Measurements from ENCODE around the gene HSD3B7. TPM values are rescaled to one million over a fixed set of nuclear protein-coding genes. Genes with fewer than 3 reads are reported as not detected.

The HSD3B7 gene
- total and polyA plus RNA-seq, 7 experiments from 2014 or later = 0.08 to 7.0 (median 2.4) TPM; not detected in 1

DNA sequence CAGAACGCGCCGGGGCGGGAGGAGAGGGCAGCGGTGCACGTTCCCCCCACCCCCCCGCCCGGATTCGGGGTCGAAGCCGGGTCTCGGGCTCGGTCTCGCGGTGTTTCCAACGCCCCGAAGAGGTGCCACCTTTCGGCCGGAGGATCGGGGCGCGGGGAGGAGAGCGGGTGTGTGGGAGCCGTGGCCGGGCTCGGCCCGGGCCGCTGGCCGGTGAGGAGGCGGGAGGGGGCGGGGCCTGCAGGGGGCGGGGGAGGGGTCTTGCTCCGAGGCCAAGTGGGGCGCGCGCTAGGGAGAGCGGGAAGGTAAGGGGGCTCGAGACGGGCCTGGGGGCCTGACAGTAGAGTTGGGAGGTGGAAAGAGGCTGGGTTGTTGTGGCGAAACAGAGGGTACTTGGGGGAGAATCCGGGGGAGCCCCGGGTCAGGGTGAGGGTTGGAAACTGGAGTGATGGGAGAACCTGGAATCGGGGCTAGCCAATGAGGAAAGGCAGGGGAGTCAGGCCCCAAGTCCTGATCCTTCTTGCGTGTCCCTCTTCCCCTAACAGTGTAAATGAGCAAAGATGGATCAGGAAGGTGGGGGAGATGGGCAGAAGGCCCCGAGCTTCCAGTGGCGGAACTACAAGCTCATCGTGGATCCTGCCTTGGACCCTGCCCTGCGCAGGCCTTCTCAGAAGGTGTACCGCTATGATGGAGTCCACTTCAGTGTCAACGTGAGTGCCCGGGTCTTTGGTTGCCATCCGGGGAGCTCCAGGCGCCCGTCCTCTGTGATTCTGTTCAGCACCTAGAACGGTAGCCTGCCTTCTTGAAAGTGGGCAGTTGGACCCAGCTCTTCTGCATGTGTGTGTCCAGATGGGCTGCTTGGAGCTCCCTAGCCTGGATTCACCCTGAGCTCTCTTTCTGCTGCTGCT, 26.6 kb upstream of the HSD3B7 start:
- CTCF ChIA-PET = interaction anchor here (1.0 to 1.1 kb wide), 2 partner anchors 114 to 502 kb away, joined by 3 to 5 read pairs; no protein-coding TSS in a partner anchor

DNA sequence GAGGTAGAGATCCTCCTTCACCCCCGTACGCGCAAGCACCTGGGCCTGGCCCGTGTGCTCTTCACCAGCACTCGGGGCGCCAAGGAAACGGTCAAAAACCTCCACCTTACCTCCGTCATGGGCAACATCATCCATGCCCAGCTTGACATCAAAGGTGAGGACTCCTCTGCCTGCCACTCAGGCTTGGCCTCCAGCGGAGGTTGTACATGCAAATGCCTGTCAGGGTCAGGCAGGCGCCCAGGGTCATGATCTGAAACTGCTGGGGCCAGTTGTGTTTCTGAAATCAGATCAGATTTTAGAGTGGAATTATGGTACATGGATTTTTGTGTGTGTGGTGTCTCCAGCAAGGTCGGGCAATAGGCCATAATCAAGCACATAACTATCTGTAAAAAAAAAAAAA, 23.6 kb upstream of the HSD3B7 start:
- H3K27ac ChIP-seq (ENCODE audit: low read depth, low read length) = no peak overlapping the region
- Mint-ChIP-seq H3K27ac (peak overlapping the region in 2 of 9 donors; percentile 15 to 38), H3K4me1 (peaks cover 23 to 37% (median 31%) of the 10 kb centered on the region in 7 donors), H3K9me3 (no peaks in the 10 kb centered on the region), H3K36me3 (peaks cover 14 to 45% (median 24%) of the 10 kb centered on the region in 5 donors), H3K27me3 (peaks cover 0 to 3% (median 0%) of the 10 kb centered on the region in 5 donors), H3K4me3 (no peak overlapping the region)
- no peak overlapping the region for H3K4me3 ChIP-seq (ENCODE audit: low read length)
- ChIA-PET POLR2A (interaction anchor here (0.6 to 1.0 kb wide), 2 partner anchors 73 to 216 kb away, joined by 3 read pairs; no protein-coding TSS in a partner anchor), CTCF (no interaction called here)
- peaks cover 12 to 75% (median 16%) of the 10 kb centered on the region in 3 experiments for H3K36me3 ChIP-seq (ENCODE audit: control insufficient read depth in 2 of 3, insufficient read depth in 3 of 3, low read length in 3 of 3)
- intact Hi-C loops (cut with micrococcal nuclease) = no loop called here
- ATAC-seq (no peak), DNase-seq (no peak)
- no peaks in the 10 kb centered on the region for H3K27me3 ChIP-seq (ENCODE audit: control insufficient read depth in 2 of 2, insufficient read depth in 2 of 2, low read length in 2 of 2)
- peaks cover 16 to 20% of the 10 kb centered on the region in 2 donors for H3K4me1 ChIP-seq (ENCODE audit: control insufficient read depth in 2 of 2, insufficient read depth in 2 of 2, low read length in 2 of 2)
- H3K9me3 ChIP-seq (ENCODE audit: control insufficient read depth in 2 of 3, low read length in 3 of 3) = no peaks in the 10 kb centered on the region

More for the DNA sequence above, 26.6 kb upstream of the HSD3B7 start:
- POLR2A ChIA-PET = interaction anchor here (0.6 to 2.1 kb wide), 8 partner anchors 20 to 159 kb away, joined by 3 to 7 read pairs (median 4); partner anchors contain the start of genes HSD3B7, KAT8, STX4 and VKORC1
- H3K4me1 Mint-ChIP-seq = peaks cover 23 to 44% (median 32%) of the 10 kb centered on the region in 7 donors
- peak overlapping the region; percentile 93 for H3K27ac ChIP-seq (ENCODE audit: low read depth, low read length)
- peaks cover 12 to 45% (median 13%) of the 10 kb centered on the region in 3 experiments for H3K36me3 ChIP-seq (ENCODE audit: control insufficient read depth in 2 of 3, insufficient read depth in 3 of 3, low read length in 3 of 3)
- peak; percentile 40 for ATAC-seq
- H3K27me3 Mint-ChIP-seq = peaks cover 0 to 3% (median 0%) of the 10 kb centered on the region in 5 donors
- H3K27me3 ChIP-seq (ENCODE audit: control insufficient read depth in 2 of 2, insufficient read depth in 2 of 2, low read length in 2 of 2) = no peaks in the 10 kb centered on the region
- intact Hi-C loops (cut with micrococcal nuclease) = loop anchor here (5.0 to 10.0 kb wide), 2 partner anchors 39 to 916 kb away; partner anchors contain the start of gene ZNF267 (in 1 of the 2)
- H3K4me3 ChIP-seq (ENCODE audit: low read length) = peak overlapping the region; percentile 32
- peaks cover 16 to 22% of the 10 kb centered on the region in 2 donors for H3K4me1 ChIP-seq (ENCODE audit: control insufficient read depth in 2 of 2, insufficient read depth in 2 of 2, low read length in 2 of 2)
- peak overlapping the region; percentile 81 to 96 (median 90) for H3K4me3 Mint-ChIP-seq
- H3K27ac Mint-ChIP-seq = peak overlapping the region; percentile 87 to 97 (median 91)
- peaks cover 13 to 28% (median 19%) of the 10 kb centered on the region in 5 donors for H3K36me3 Mint-ChIP-seq
- H3K9me3 Mint-ChIP-seq = no peaks in the 10 kb centered on the region
- H3K9me3 ChIP-seq (ENCODE audit: control insufficient read depth in 2 of 3, low read length in 3 of 3) = no peaks in the 10 kb centered on the region
- DNase-seq = peak in 1 of 9 donors; percentile 70

DNA sequence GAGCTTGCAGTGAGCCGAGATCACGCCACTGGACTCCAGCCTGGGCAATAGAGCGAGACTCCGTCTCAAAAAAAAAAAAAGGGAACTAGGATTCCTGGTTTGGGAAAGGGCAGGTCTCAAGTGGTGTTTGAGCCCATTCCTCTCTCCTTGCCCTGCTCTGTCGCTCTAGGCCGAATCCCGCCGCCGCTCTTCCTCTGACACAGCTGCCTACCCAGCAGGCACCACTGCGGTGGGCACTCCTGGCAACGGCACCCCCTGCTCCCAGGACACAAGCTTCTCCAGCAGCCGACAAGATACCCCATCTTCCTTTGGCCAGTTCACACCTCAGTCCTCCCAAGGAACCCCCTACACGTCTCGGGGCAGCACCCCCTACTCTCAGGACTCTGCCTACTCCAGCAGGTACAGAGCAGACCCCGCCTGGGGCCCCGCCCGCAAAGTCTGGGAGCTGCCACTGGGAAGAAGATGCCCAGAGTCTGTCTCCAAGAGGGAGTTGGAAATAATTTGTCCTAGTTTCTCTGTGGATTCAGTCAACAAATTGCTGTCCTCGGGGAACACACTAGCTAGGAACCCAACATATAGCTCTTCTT, 21.0 kb upstream of the HSD3B7 start:
- H3K27ac Mint-ChIP-seq = no peak overlapping the region
- H3K27ac ChIP-seq (ENCODE audit: low read depth, low read length) = no peak overlapping the region
- H3K27me3 Mint-ChIP-seq = no peaks in the 10 kb centered on the region
- no peak overlapping the region for H3K4me3 ChIP-seq (ENCODE audit: low read length)
- ChIA-PET POLR2A (interaction anchor here (0.9 kb wide), 1 partner anchor 155 kb away, joined by 8 read pairs; no protein-coding TSS in a partner anchor), CTCF (no interaction called here)
- DNase-seq (no peak), ATAC-seq (peak; percentile 20)
- H3K27me3 ChIP-seq (ENCODE audit: control insufficient read depth in 2 of 2, insufficient read depth in 2 of 2, low read length in 2 of 2) = no peaks in the 10 kb centered on the region
- H3K9me3 ChIP-seq (ENCODE audit: control insufficient read depth in 2 of 3, low read length in 3 of 3) = no peaks in the 10 kb centered on the region
- H3K36me3 ChIP-seq (ENCODE audit: control insufficient read depth in 2 of 3, insufficient read depth in 3 of 3, low read length in 3 of 3) = peaks cover 12 to 95% (median 23%) of the 10 kb centered on the region in 3 experiments
- peaks cover 3 to 6% of the 10 kb centered on the region in 2 donors for H3K4me1 ChIP-seq (ENCODE audit: control insufficient read depth in 2 of 2, insufficient read depth in 2 of 2, low read length in 2 of 2)
- peak overlapping the region in 1 of 10 donors; percentile 26 for H3K4me3 Mint-ChIP-seq
- H3K9me3 Mint-ChIP-seq = no peaks in the 10 kb centered on the region
- peaks cover 14 to 27% (median 22%) of the 10 kb centered on the region in 7 donors for H3K4me1 Mint-ChIP-seq
- peaks cover 15 to 60% (median 32%) of the 10 kb centered on the region in 5 donors for H3K36me3 Mint-ChIP-seq
- intact Hi-C loops (cut with micrococcal nuclease) = no loop called here

DNA sequence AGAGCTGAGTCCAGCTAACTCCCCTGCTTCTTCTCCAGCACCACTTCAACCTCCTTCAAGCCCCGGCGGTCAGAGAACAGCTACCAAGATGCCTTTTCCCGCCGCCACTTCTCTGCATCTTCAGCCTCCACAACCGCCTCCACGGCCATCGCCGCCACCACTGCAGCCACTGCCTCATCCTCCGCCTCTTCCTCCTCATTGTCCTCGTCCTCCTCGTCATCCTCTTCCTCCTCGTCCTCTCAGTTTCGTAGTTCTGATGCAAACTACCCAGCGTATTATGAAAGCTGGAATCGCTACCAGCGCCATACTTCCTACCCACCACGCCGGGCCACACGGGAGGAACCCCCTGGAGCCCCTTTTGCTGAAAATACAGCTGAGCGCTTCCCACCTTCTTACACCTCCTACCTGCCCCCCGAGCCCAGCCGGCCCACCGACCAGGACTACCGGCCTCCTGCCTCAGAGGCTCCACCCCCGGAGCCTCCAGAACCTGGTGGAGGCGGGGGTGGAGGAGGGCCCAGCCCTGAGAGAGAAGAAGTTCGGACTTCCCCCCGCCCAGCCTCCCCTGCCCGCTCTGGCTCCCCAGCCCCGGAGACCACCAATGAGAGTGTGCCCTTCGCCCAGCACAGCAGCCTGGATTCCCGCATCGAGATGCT, 20.3 kb upstream of the HSD3B7 start:
- no peak for DNase-seq
- H3K27me3 Mint-ChIP-seq = no peaks in the 10 kb centered on the region
- no peak overlapping the region for H3K4me3 Mint-ChIP-seq
- Histone ChIP-seq H3K36me3 (ENCODE audit: control insufficient read depth in 2 of 3, insufficient read depth in 3 of 3, low read length in 3 of 3) (peaks cover 17 to 95% (median 23%) of the 10 kb centered on the region in 3 experiments), H3K4me1 (ENCODE audit: control insufficient read depth in 2 of 2, insufficient read depth in 2 of 2, low read length in 2 of 2) (no peaks in the 10 kb centered on the region), H3K9me3 (ENCODE audit: control insufficient read depth in 2 of 3, low read length in 3 of 3) (no peaks in the 10 kb centered on the region), H3K27ac (ENCODE audit: low read depth, low read length) (no peak overlapping the region), H3K27me3 (ENCODE audit: control insufficient read depth in 2 of 2, insufficient read depth in 2 of 2, low read length in 2 of 2) (no peaks in the 10 kb centered on the region), H3K4me3 (ENCODE audit: low read length) (no peak overlapping the region)
- ChIA-PET POLR2A (no interaction called here), CTCF (no interaction called here)
- H3K27ac Mint-ChIP-seq = peak overlapping the region in 1 of 9 donors; percentile 51
- intact Hi-C loops (cut with micrococcal nuclease) = no loop called here
- no peaks in the 10 kb centered on the region for H3K9me3 Mint-ChIP-seq
- ATAC-seq = no peak
- H3K36me3 Mint-ChIP-seq = peaks cover 17 to 64% (median 29%) of the 10 kb centered on the region in 5 donors
- peaks cover 7 to 20% (median 16%) of the 10 kb centered on the region in 7 donors for H3K4me1 Mint-ChIP-seq

DNA sequence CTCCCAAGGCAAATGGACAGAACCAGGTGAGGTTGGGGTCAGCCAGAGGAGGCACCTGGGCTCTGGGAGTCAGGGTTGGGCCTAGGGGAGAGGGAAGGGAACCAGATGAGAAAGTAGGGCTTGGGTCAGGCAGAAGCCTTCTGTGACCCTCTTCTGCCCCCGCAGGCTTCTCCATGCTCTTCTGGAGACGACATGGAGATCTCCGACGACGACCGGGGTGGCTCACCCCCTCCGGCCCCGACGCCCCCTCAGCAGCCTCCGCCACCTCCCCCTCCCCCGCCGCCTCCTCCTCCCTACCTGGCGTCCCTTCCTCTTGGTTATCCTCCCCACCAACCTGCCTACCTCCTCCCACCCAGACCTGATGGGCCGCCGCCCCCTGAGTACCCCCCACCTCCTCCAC, 19.6 kb upstream of the HSD3B7 start:
- Histone ChIP-seq H3K4me1 (ENCODE audit: control insufficient read depth in 2 of 2, insufficient read depth in 2 of 2, low read length in 2 of 2) (no peaks in the 10 kb centered on the region), H3K27me3 (ENCODE audit: control insufficient read depth in 2 of 2, insufficient read depth in 2 of 2, low read length in 2 of 2) (no peaks in the 10 kb centered on the region), H3K36me3 (ENCODE audit: control insufficient read depth in 2 of 3, insufficient read depth in 3 of 3, low read length in 3 of 3) (peaks cover 17 to 93% (median 18%) of the 10 kb centered on the region in 3 experiments), H3K27ac (ENCODE audit: low read depth, low read length) (no peak overlapping the region), H3K4me3 (ENCODE audit: low read length) (no peak overlapping the region), H3K9me3 (ENCODE audit: control insufficient read depth in 2 of 3, low read length in 3 of 3) (no peaks in the 10 kb centered on the region)
- no peak overlapping the region for H3K4me3 Mint-ChIP-seq
- DNase-seq = no peak
- intact Hi-C loops (cut with micrococcal nuclease) = no loop called here
- POLR2A ChIA-PET = no interaction called here
- no peaks in the 10 kb centered on the region for H3K9me3 Mint-ChIP-seq
- no peaks in the 10 kb centered on the region for H3K27me3 Mint-ChIP-seq
- H3K36me3 Mint-ChIP-seq = peaks cover 11 to 58% (median 23%) of the 10 kb centered on the region in 5 donors
- no peak overlapping the region for H3K27ac Mint-ChIP-seq
- CTCF ChIA-PET = no interaction called here
- H3K4me1 Mint-ChIP-seq = peaks cover under 1 to 13% (median 8%) of the 10 kb centered on the region in 7 donors
- ATAC-seq = no peak

DNA sequence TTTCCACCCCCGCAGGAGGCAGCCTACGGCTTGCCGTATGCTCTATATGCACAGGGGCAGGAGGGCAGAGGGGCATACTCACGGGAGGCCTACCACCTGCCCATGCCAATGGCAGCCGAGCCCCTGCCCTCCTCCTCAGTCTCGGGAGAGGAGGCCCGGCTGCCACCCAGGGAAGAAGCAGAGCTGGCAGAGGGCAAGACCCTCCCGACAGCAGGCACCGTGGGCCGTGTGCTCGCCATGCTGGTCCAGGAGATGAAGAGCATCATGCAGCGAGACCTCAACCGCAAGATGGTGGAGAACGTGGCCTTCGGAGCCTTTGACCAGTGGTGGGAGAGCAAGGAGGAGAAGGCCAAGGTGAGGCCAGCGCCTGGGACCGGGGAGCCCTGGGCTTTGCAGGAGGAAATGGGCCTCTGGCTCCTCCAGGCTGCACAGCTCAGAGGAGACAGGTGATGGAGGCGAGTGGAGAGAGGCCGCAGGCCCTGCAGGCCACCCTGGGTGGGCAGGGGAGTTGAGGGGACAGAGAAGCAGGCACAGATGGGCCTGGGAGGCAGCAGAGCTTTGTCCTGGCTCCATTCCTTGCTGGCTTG, 18.9 kb upstream of the HSD3B7 start:
- intact Hi-C loops (cut with micrococcal nuclease) = no loop called here
- peaks cover 15 to 93% (median 17%) of the 10 kb centered on the region in 3 experiments for H3K36me3 ChIP-seq (ENCODE audit: control insufficient read depth in 2 of 3, insufficient read depth in 3 of 3, low read length in 3 of 3)
- peaks cover 18 to 62% (median 27%) of the 10 kb centered on the region in 5 donors for H3K36me3 Mint-ChIP-seq

More for the DNA sequence above, 18.9 kb upstream of the HSD3B7 start:
- Mint-ChIP-seq H3K4me3 (no peak overlapping the region), H3K27ac (peak overlapping the region in 2 of 9 donors; percentile 19 to 31), H3K9me3 (no peaks in the 10 kb centered on the region), H3K4me1 (peaks cover 0 to 18% (median 5%) of the 10 kb centered on the region in 7 donors), H3K27me3 (no peaks in the 10 kb centered on the region)
- Histone ChIP-seq H3K4me3 (ENCODE audit: low read length) (no peak overlapping the region), H3K27me3 (ENCODE audit: control insufficient read depth in 2 of 2, insufficient read depth in 2 of 2, low read length in 2 of 2) (no peaks in the 10 kb centered on the region), H3K27ac (ENCODE audit: low read depth, low read length) (no peak overlapping the region), H3K9me3 (ENCODE audit: control insufficient read depth in 2 of 3, low read length in 3 of 3) (no peaks in the 10 kb centered on the region), H3K4me1 (ENCODE audit: control insufficient read depth in 2 of 2, insufficient read depth in 2 of 2, low read length in 2 of 2) (no peaks in the 10 kb centered on the region)
- POLR2A ChIA-PET = no interaction called here
- ATAC-seq = no peak
- CTCF ChIA-PET = no interaction called here
- no peak for DNase-seq

Measured in naive thymus-derived CD4-positive, alpha-beta T cell (primary cell).